Type B pancreatic cell (in vitro differentiated cells): ENCODE results near the gene C3orf52. TPM values are rescaled to one million over a fixed set of nuclear protein-coding genes. Genes with fewer than 3 reads are reported as not detected.
A peak's percentile ranks its signal among the peaks of the same experiment; 100 is the strongest.

ENCODE experiments used
- DNase-seq: peaks from one replicate; pipeline ENCODE4 v3.0.0; 2021; ENCODE audit warnings: mixed read lengths; ENCODE audit not compliant: unreplicated experiment; ENCODE audit errors: extremely low spot score
- H3K27ac Mint-ChIP-seq: 2 replicates; pipeline ENCODE4 v1.8.0; 2021; ENCODE audit warnings: mild to moderate bottlenecking, mixed read lengths
- H3K27me3 Mint-ChIP-seq: 2 replicates; pipeline ENCODE4 v1.8.0; 2021; ENCODE audit warnings: mixed read lengths
- H3K36me3 Mint-ChIP-seq: 2 replicates; pipeline ENCODE4 v1.8.0; 2021; ENCODE audit warnings: mixed read lengths
- H3K4me1 Mint-ChIP-seq: one replicate; pipeline ENCODE4 v1.8.0; 2021; ENCODE audit warnings: mixed read lengths; ENCODE audit not compliant: unreplicated experiment
- H3K4me3 Mint-ChIP-seq: 2 replicates; pipeline ENCODE4 v1.8.0; 2021; ENCODE audit warnings: mild to moderate bottlenecking, mixed read lengths
- H3K9me3 Mint-ChIP-seq: 2 replicates; pipeline ENCODE4 v1.8.0; 2021; ENCODE audit warnings: mixed read lengths
- total RNA-seq: library from RNA; stranded (reverse); gene quantifications from 2 replicates; pipeline ENCODE4 v1.2.1, GENCODE V29; 2021; ENCODE audit warnings: low replicate concordance
- TF ChIP-seq, protein P1 (sequence below): fragments of 200-600 bp; sonication (generic); conservative IDR thresholded peaks from 2 replicates; pipeline ENCODE4 v1.5.0; 2021; ENCODE audit warnings: antibody characterized with exemption, mild to moderate bottlenecking

Gene C3orf52
- total RNA-seq, 1 donor from 2014 or later, result 8.4 TPM

DNA sequence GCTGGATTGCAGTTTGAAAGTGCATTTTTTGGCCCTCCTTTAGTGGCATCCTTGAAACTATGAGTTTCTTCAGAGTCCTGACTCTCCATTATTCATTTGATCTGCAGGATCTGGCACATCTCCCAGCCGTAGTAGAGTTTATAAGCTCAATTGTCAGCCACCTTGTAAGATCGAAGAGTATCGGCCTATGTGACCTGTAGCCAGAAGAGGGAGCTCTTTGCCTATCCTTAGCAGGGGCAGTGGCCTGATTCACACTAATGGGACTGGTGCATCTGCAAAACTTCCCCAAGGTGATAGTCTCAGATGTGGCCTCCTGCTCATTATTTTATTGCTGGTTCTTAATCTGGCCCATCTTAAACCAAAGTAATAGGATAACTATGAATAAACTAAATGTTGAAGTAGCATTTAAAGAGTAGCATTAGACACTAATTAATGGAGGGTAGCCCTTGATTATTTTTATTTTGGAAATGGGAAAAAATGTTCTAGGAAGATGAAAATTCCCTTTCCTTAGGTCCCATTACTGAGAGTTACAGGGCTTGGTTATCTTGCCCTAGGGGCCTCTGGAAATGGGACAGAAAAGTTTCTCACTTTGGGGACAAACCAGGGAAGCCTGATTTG, 25.7 kb downstream of the C3orf52 start:
- H3K27me3 Mint-ChIP-seq, result no peaks in the 10 kb centered on the region
- no peak overlapping the region for H3K4me3 Mint-ChIP-seq
- no peak for DNase-seq
- H3K9me3 Mint-ChIP-seq, result no peaks in the 10 kb centered on the region
- peaks cover 10% of the 10 kb centered on the region for H3K4me1 Mint-ChIP-seq
- TF ChIP-seq, protein P1, sequence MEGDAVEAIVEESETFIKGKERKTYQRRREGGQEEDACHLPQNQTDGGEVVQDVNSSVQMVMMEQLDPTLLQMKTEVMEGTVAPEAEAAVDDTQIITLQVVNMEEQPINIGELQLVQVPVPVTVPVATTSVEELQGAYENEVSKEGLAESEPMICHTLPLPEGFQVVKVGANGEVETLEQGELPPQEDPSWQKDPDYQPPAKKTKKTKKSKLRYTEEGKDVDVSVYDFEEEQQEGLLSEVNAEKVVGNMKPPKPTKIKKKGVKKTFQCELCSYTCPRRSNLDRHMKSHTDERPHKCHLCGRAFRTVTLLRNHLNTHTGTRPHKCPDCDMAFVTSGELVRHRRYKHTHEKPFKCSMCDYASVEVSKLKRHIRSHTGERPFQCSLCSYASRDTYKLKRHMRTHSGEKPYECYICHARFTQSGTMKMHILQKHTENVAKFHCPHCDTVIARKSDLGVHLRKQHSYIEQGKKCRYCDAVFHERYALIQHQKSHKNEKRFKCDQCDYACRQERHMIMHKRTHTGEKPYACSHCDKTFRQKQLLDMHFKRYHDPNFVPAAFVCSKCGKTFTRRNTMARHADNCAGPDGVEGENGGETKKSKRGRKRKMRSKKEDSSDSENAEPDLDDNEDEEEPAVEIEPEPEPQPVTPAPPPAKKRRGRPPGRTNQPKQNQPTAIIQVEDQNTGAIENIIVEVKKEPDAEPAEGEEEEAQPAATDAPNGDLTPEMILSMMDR, result peak; percentile 91
- H3K36me3 Mint-ChIP-seq, result peaks cover 13% of the 10 kb centered on the region
- H3K27ac Mint-ChIP-seq, result no peak overlapping the region

DNA sequence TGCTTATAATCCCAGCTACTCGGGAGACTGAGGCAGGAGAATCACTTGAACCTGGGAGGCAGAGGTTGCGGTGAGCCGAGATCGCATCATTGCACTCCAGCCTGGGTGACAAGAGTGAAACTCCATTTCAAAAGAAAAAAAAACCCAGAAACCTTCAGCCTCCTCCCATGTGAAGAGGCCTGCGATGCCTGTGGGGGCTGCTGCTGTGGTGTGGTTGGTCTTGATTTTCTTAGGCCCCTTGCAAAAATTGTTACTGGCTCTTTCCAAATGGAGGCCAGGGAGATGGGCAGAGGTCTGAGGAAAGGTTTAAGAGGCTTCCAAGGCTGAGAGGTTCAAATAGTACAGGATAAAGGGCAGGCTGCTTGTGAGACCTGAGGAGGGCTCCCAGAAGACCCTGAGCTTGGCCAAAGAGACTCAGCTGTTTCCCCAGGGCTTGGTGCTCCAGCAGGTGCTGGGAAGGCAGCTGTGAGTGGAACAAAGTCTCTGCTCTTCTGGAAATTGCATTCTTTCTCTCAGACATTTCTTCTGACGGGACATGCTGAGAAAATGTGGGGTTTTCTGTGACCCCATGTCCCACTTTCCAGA, 28.5 kb downstream of the C3orf52 start:
- Mint-ChIP-seq H3K9me3 (no peaks in the 10 kb centered on the region), H3K27ac (no peak overlapping the region), H3K4me1 (peaks cover 11% of the 10 kb centered on the region), H3K36me3 (peaks cover 14% of the 10 kb centered on the region), H3K27me3 (no peaks in the 10 kb centered on the region), H3K4me3 (no peak overlapping the region)
- DNase-seq, result no peak
- TF ChIP-seq, protein P1, result no peak

DNA sequence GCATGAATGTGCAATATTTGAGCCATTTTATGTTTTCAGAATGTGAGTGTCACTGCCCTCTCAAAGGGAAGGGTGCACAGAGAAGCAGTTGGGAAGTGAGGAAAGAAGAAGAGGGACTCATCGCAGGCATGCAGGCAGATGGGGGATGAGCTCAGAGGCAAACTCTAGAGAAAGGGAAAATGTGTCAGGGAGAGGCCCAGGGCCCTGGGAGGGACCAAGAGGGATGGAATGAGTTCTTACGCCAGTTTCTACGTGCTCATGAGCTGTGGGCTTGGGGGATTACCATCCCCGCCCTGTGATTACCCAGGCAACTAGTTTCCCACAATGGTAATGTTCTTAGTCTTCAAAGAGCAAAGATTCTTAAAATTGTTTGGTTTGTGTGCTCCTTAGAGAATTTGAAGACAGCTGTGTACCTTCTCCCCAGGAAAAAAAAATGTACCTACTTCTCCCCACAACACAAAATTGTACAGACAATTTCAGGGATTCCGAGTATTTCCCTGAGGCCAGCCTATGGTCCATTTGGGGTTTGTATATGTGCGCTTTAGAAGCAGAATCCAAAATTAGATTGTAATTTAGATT, 29.1 kb downstream of the C3orf52 start:
- no peaks in the 10 kb centered on the region for H3K27me3 Mint-ChIP-seq
- H3K4me1 Mint-ChIP-seq, result peaks cover 10% of the 10 kb centered on the region
- H3K27ac Mint-ChIP-seq, result no peak overlapping the region
- H3K9me3 Mint-ChIP-seq, result no peaks in the 10 kb centered on the region
- H3K36me3 Mint-ChIP-seq, result peaks cover 14% of the 10 kb centered on the region
- no peak overlapping the region for H3K4me3 Mint-ChIP-seq
- no peak for DNase-seq
- TF ChIP-seq, protein P1, result no peak

DNA sequence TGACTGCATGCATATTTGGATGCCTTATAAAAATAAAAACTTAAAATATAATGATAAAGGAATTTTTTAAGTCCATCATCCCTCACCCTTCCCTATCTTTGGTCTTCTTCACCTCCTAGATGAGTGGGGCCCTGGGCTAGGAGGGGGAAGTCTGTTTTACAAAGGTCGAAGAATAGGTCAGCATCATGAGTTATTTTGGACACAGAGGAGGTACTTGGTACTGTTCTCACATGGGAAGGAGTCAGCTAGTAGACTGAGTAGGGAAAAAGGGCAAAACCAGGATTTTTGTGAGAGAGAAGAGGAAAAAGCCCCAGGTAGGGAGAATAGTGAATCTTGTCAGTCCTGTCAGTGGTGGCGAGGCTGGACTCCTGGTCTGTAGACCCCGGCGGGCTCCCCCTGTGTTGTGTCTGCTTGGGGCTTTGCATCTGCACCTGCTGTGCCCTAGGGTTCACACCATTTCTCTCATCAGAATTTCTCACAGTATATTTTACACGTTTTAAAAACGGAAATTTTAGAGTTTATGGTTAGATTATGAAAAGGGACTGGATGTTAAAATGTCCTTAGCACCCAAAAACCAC, 29.7 kb downstream of the C3orf52 start:
- no peaks in the 10 kb centered on the region for H3K27me3 Mint-ChIP-seq
- H3K4me3 Mint-ChIP-seq, result no peak overlapping the region
- TF ChIP-seq, protein P1, result no peak
- H3K9me3 Mint-ChIP-seq, result no peaks in the 10 kb centered on the region
- H3K27ac Mint-ChIP-seq, result no peak overlapping the region
- H3K36me3 Mint-ChIP-seq, result peaks cover 14% of the 10 kb centered on the region
- DNase-seq, result no peak
- H3K4me1 Mint-ChIP-seq, result peaks cover 10% of the 10 kb centered on the region

DNA sequence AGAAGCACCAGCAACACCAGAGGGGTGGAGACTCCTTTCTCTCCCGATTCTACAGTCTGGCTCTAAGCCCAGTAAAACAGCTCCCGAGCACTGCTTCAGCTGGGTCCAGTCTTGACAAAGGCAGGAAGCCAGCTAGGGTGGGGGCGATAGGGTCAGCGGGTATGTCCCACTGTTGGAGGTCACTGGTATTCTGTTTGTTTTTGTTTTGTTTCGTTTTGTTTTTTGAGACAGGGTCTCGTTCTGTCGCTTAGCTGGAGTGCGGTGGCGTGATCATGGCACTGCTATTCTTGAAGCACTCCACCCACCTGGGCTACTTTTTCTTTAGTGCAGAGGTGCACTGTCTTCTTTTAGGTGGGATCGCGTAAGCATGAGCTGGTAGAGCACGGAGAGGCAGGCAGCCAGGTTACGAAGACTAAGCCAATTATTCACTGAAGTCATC, 30.6 kb downstream of the C3orf52 start:
- Mint-ChIP-seq H3K4me3 (no peak overlapping the region), H3K27me3 (no peaks in the 10 kb centered on the region), H3K36me3 (peaks cover 11% of the 10 kb centered on the region), H3K4me1 (peaks cover 7% of the 10 kb centered on the region), H3K9me3 (no peaks in the 10 kb centered on the region), H3K27ac (no peak overlapping the region)
- DNase-seq, result no peak
- TF ChIP-seq, protein P1, result no peak
